ENCODE results near the gene DNAAF1. TPM values are rescaled to one million over a fixed set of nuclear protein-coding genes. Genes with fewer than 3 reads are reported as not detected.

The DNAAF1 gene
- total and polyA plus RNA-seq, 2 of the 8 experiments (the other 6 are each of a cell fraction or from before 2014, with no cell fraction given) = 0.09 to 0.15 TPM

- Histone ChIP-seq H2AFZ (ENCODE audit: low read length) (no peak overlapping the region), H2BK5ac (ENCODE audit: low read depth, low read length) (no peak overlapping the region), H3K18ac (ENCODE audit: extremely low read depth, low read length) (no peak overlapping the region), H3K14ac (ENCODE audit: insufficient read length) (no peak overlapping the region), H2BK120ac (replicated peaks; ENCODE audit: low read depth, low read length) (no peak overlapping the region), H3K23me2 (ENCODE audit: low read depth, low read length) (peaks cover 4% of the 10 kb centered on the region; the same call in 1 of the 2 replicates), H2BK20ac (ENCODE audit: low read length) (no peak overlapping the region), H3K23ac (ENCODE audit: insufficient read length) (no peak overlapping the region), H4K5ac (ENCODE audit: insufficient read length, low read depth, low read length) (no peak overlapping the region), H3K4ac (replicated peaks; ENCODE audit: insufficient read length, low read depth, low read length) (no peak overlapping the region), H3K79me1 (ENCODE audit: low read depth, low read length) (peaks cover 12% of the 10 kb centered on the region), H3K9ac (replicated peaks in 1 of 4; ENCODE audit: extremely low read depth in 1 of 4, low read depth in 3 of 4, low read length in 3 of 4) (no peak overlapping the region), H3K4me1 (replicated peaks in 1 of 4; ENCODE audit: control insufficient read depth in 3 of 4, insufficient read depth in 4 of 4, low read length in 3 of 4) (peaks cover 0 to 2% (median 0%) of the 10 kb centered on the region in 4 experiments; a peak in 2 of 7 replicates), H3K56ac (replicated peaks; ENCODE audit: insufficient read length, low read depth, low read length) (no peak overlapping the region), H3K4me3 (ENCODE audit: extremely low read depth in 1 of 4, insufficient read depth in 2 of 4, low read depth in 3 of 4, low read length in 4 of 4) (no peak overlapping the region), H4K91ac (replicated peaks; ENCODE audit: insufficient read length, low read length) (no peak overlapping the region), H3K27ac (ENCODE audit: low read depth, low read length) (no peak overlapping the region), H4K8ac (ENCODE audit: extremely low read depth, insufficient read depth, low read length) (no peak overlapping the region), H3K4me2 (ENCODE audit: insufficient read depth in 1 of 2, low read depth in 2 of 2, low read length in 2 of 2) (no peak overlapping the region), H4K20me1 (replicated peaks in 1 of 2; ENCODE audit: control insufficient read depth in 1 of 2, insufficient read depth in 2 of 2, low read length in 2 of 2) (peaks cover 9 to 14% of the 10 kb centered on the region in 2 experiments), H3K36me3 (ENCODE audit: control insufficient read depth in 2 of 4, insufficient read depth in 4 of 4, low read length in 3 of 4) (peaks cover 6 to 38% (median 24%) of the 10 kb centered on the region in 4 experiments), H2AK5ac (ENCODE audit: low read depth, low read length) (no peak overlapping the region), H3K79me2 (ENCODE audit: control insufficient read depth in 1 of 2, insufficient read depth in 2 of 2, low read length in 2 of 2) (peaks cover 0 to 29% of the 10 kb centered on the region in 2 experiments; a peak in 2 of 4 replicates), H2BK15ac (ENCODE audit: low read length) (no peak overlapping the region), H2BK12ac (ENCODE audit: low read depth, low read length) (no peak overlapping the region), H3K9me3 (ENCODE audit: insufficient read depth in 2 of 2, low read depth in 1 of 2, low read length in 1 of 2) (no peaks in the 10 kb centered on the region), H3K27me3 (replicated peaks in 1 of 4; ENCODE audit: control insufficient read depth in 3 of 4, extremely low read depth in 1 of 4, insufficient read depth in 3 of 4, low read length in 3 of 4) (no peaks in the 10 kb centered on the region)
- no peak for TF ChIP-seq POLR2AphosphoS5 (IDR thresholded peaks at IDR 0.05; ENCODE audit: low read depth, low read length)
- DNase-seq (ENCODE audit: low read depth in 1 of 2, low spot score in 2 of 2) = no peak
- 90% methylated on average over 10 of the region's 10 CpGs; no CpG with 5 or more reads in 1 of the 2 experiments for WGBS, 2 experiments (ENCODE audit: extremely low coverage in 1 of 2, insufficient coverage in 1 of 2, insufficient read length in 1 of 2, insufficient replicate concordance in 2 of 2, low coverage in 1 of 2, low lambda C conversion rate in 2 of 2, missing lambda C conversion rate in 1 of 2)
- ChIA-PET POLR2A (ENCODE audit: partially characterized antibody) (interaction anchor here (1.8 kb wide), 1 partner anchor 9 kb away, joined by 6 read pairs; no protein-coding TSS in a partner anchor), CTCF (ENCODE audit: partially characterized antibody) (interaction anchor here (1.3 to 6.9 kb wide), 5 partner anchors 10 to 299 kb away, joined by 4 to 54 read pairs (median 6); no protein-coding TSS in a partner anchor)
- no peak for FAIRE-seq
These were observed 39.7 kb downstream of the DNAAF1 start for GRCh38 chr16:84184775-84185174.

Data from H1 (cell line).